GM23248 (cell line): Measurements from ENCODE around the gene VPS13D. TPM values are rescaled to one million over a fixed set of nuclear protein-coding genes. Genes with fewer than 3 reads are reported as not detected.

Experiments
- DNase-seq: peaks from one replicate; pipeline ENCODE4 v3.0.0-alpha.2; 2015
- H2AFZ ChIP-seq: fragments of 200-600 bp; sonication (generic); 2 replicates; pipeline ENCODE4 v1.6.1; 2016; ENCODE audit warnings: antibody characterized with exemption
- H3F3A ChIP-seq: fragments of 200-600 bp; sonication (generic); 2 replicates; pipeline ENCODE4 v1.6.1; 2016; ENCODE audit warnings: mild to moderate bottlenecking, antibody characterized with exemption, mixed run types; ENCODE audit not compliant: insufficient read depth
- H3K27ac ChIP-seq: fragments of 200-600 bp; sonication (generic); 2 replicates; pipeline ENCODE4 v1.5.1; 2016; ENCODE audit warnings: mild to moderate bottlenecking
- H3K27me3 ChIP-seq: fragments of 200-600 bp; sonication (generic); replicated peaks from 2 replicates; pipeline ENCODE4 v1.6.1; 2016; ENCODE audit warnings: mild to moderate bottlenecking; ENCODE audit not compliant: insufficient read depth
- H3K36me3 ChIP-seq: fragments of 200-600 bp; sonication (generic); 2 replicates; pipeline ENCODE4 v1.6.1; 2016; ENCODE audit warnings: low read depth, mild to moderate bottlenecking
- H3K4me1 ChIP-seq: fragments of 200-600 bp; sonication (generic); 2 replicates; pipeline ENCODE4 v1.6.1; 2016; ENCODE audit warnings: mild to moderate bottlenecking; ENCODE audit not compliant: insufficient read depth
- H3K4me2 ChIP-seq: fragments of 200-600 bp; sonication (generic); one replicate; pipeline ENCODE4 v1.6.1; 2016; ENCODE audit warnings: mild to moderate bottlenecking; ENCODE audit not compliant: unreplicated experiment
- H3K4me3 ChIP-seq: fragments of 200-600 bp; sonication (generic); 2 replicates; pipeline ENCODE4 v1.5.1; 2016; ENCODE audit warnings: mild to moderate bottlenecking
- H3K79me2 ChIP-seq: fragments of 200-600 bp; sonication (generic); 2 replicates; pipeline ENCODE4 v1.6.1; 2016; ENCODE audit warnings: mild to moderate bottlenecking; ENCODE audit not compliant: insufficient read depth
- H3K9ac ChIP-seq: fragments of 200-600 bp; sonication (generic); 2 replicates; pipeline ENCODE4 v1.6.1; 2016; ENCODE audit warnings: mild to moderate bottlenecking
- H3K9me2 ChIP-seq: fragments of 200-600 bp; sonication (generic); 2 replicates; pipeline ENCODE4 v1.6.1; 2016; ENCODE audit warnings: mixed run types, mild to moderate bottlenecking, moderate library complexity; ENCODE audit not compliant: insufficient read depth
- H3K9me3 ChIP-seq: fragments of 200-600 bp; sonication (generic); one replicate; pipeline ENCODE4 v1.6.1; 2017; ENCODE audit warnings: low read depth
- H4K20me1 ChIP-seq: fragments of 200-600 bp; sonication (generic); 2 replicates; pipeline ENCODE4 v1.6.0; 2016; ENCODE audit not compliant: insufficient read depth
- EZH2 ChIP-seq: fragments of 200-600 bp; sonication (generic); IDR thresholded peaks from 2 replicates; pipeline ENCODE4 v1.6.1; 2018; ENCODE audit warnings: antibody characterized with exemption, mild to moderate bottlenecking; ENCODE audit not compliant: insufficient read depth, poor library complexity, severe bottlenecking
- EZH2phosphoT487 ChIP-seq: fragments of 200-600 bp; sonication (generic); IDR thresholded peaks from 2 replicates; pipeline ENCODE4 v1.6.1; 2018; ENCODE audit warnings: antibody characterized with exemption, moderate library complexity, mild to moderate bottlenecking, low read depth; ENCODE audit not compliant: insufficient read depth
- WGBS, 2 experiments: methylation state at CpG; one replicate each; pipeline ENCODE4 v1.1.6; 2015 to 2017; ENCODE audit warnings: low lambda C conversion rate in 2 of 2, low coverage in 1 of 2; ENCODE audit errors: missing lambda C conversion rate in 2 of 2; 5-methylcytosine and 5-hydroxymethylcytosine counted together
- in situ Hi-C: fragments of 300-500 bp; cut with MboI; formaldehyde crosslinking; loops from 2 replicates; pipeline ENCODE4 v1.15.0; 2020
- polyA plus RNA-seq: library from polyadenylated mRNA; unstranded; fragments of >200 nt; fragmentation: Nextera tagmentation; extraction: Ambion mirVana; gene quantifications from 2 replicates; pipeline ENCODE4 v1.2.1, GENCODE V29; 2016
- total RNA-seq: library from RNA; depleted of rRNA; stranded (reverse); fragments of >200 nt; shearing (Covaris generic); gene quantifications from 2 replicates; pipeline ENCODE4 v1.2.3, GENCODE V29; 2014

The VPS13D gene
- total and polyA plus RNA-seq, 2 experiments from 2014 or later = 6.8 to 16.4 TPM

GRCh38 chr1:12475947-12476346 lies 246.1 kb downstream of the VPS13D start:
- Histone ChIP-seq H3K4me1 (peaks cover 37% of the 10 kb centered on the region), H3K9me2 (no peaks in the 10 kb centered on the region), H3K27me3 (no peaks in the 10 kb centered on the region), H3K36me3 (no peaks in the 10 kb centered on the region), H3K4me2 (no peak overlapping the region), H3F3A (peaks cover 26% of the 10 kb centered on the region), H3K79me2 (no peaks in the 10 kb centered on the region), H3K9me3 (no peaks in the 10 kb centered on the region), H4K20me1 (no peaks in the 10 kb centered on the region), H3K27ac (no peak overlapping the region), H2AFZ (no peak overlapping the region), H3K9ac (no peak overlapping the region), H3K4me3 (no peak overlapping the region)
- TF ChIP-seq EZH2phosphoT487 = no peak
- TF ChIP-seq EZH2 = no peak
- in situ Hi-C loops = no loop called here
- no peak for DNase-seq
- 93 to 94% methylated on average over 2 of the region's 2 CpGs for WGBS, 2 experiments

- H3K79me2 ChIP-seq = no peaks in the 10 kb centered on the region
- no peak overlapping the region for H3K4me3 ChIP-seq
- H3K9ac ChIP-seq = peak overlapping the region; percentile 40
- peaks cover 47% of the 10 kb centered on the region for H3K4me1 ChIP-seq
- H4K20me1 ChIP-seq = no peaks in the 10 kb centered on the region
- no peak overlapping the region for H2AFZ ChIP-seq
- in situ Hi-C loops = no loop called here
- H3K27ac ChIP-seq = peak overlapping the region; percentile 66; the same call in 1 of the 2 replicates
- WGBS, 2 experiments = 96 to 97% methylated on average over 5 of the region's 5 CpGs
- H3K27me3 ChIP-seq = no peaks in the 10 kb centered on the region
- peaks cover 33% of the 10 kb centered on the region for H3F3A ChIP-seq
- no peaks in the 10 kb centered on the region for H3K36me3 ChIP-seq
- no peaks in the 10 kb centered on the region for H3K9me3 ChIP-seq
- no peaks in the 10 kb centered on the region for H3K9me2 ChIP-seq
- no peak overlapping the region for H3K4me2 ChIP-seq
- no peak for DNase-seq
- no peak for TF ChIP-seq EZH2phosphoT487
Measured at GRCh38 chr1:12477314-12477713, 247.5 kb downstream of the VPS13D start.

GRCh38 chr1:12477936-12478611 lies 248.2 kb downstream of the VPS13D start:
- no peaks in the 10 kb centered on the region for H3K9me2 ChIP-seq
- in situ Hi-C loops = no loop called here
- H3K9ac ChIP-seq = peak overlapping the region; percentile 40
- H2AFZ ChIP-seq = 0 out of 2 replicates have a peak overlapping the region, but pooled peaks have one; percentile 4
- H3K27me3 ChIP-seq = no peaks in the 10 kb centered on the region
- no peaks in the 10 kb centered on the region for H4K20me1 ChIP-seq
- H3K4me3 ChIP-seq = no peak overlapping the region
- TF ChIP-seq EZH2phosphoT487 = peak; percentile 88
- TF ChIP-seq EZH2 = no peak
- 3 to 5% methylated on average over 19 of the region's 19 CpGs for WGBS, 2 experiments
- no peaks in the 10 kb centered on the region for H3K9me3 ChIP-seq
- H3K79me2 ChIP-seq = no peaks in the 10 kb centered on the region
- H3K4me1 ChIP-seq = peaks cover 47% of the 10 kb centered on the region
- H3K36me3 ChIP-seq = no peaks in the 10 kb centered on the region
- peak overlapping the region; percentile 66 for H3K27ac ChIP-seq
- H3F3A ChIP-seq = peaks cover 33% of the 10 kb centered on the region
- H3K4me2 ChIP-seq = peak overlapping the region; percentile 32
- peak; percentile 93 for DNase-seq

GRCh38 chr1:12478612-12478985 lies 248.8 kb downstream of the VPS13D start:
- no peaks in the 10 kb centered on the region for H3K9me2 ChIP-seq
- no peak overlapping the region for H2AFZ ChIP-seq
- H3K36me3 ChIP-seq = no peaks in the 10 kb centered on the region
- peaks cover 47% of the 10 kb centered on the region for H3K4me1 ChIP-seq
- H3K4me2 ChIP-seq = peak overlapping the region; percentile 32
- no peaks in the 10 kb centered on the region for H4K20me1 ChIP-seq
- in situ Hi-C loops = no loop called here
- H3K4me3 ChIP-seq = no peak overlapping the region
- H3K27ac ChIP-seq = peak overlapping the region; percentile 66
- no peak for DNase-seq
- no peaks in the 10 kb centered on the region for H3K9me3 ChIP-seq
- peaks cover 33% of the 10 kb centered on the region for H3F3A ChIP-seq
- H3K27me3 ChIP-seq = no peaks in the 10 kb centered on the region
- no peaks in the 10 kb centered on the region for H3K79me2 ChIP-seq
- H3K9ac ChIP-seq = peak overlapping the region; percentile 40; the same call in 1 of the 2 replicates
- 58 to 63% methylated on average over 11 of the region's 11 CpGs for WGBS, 2 experiments
- TF ChIP-seq EZH2 (no peak), EZH2phosphoT487 (no peak)

- Histone ChIP-seq H4K20me1 (no peaks in the 10 kb centered on the region), H3F3A (peaks cover 33% of the 10 kb centered on the region), H3K4me1 (peaks cover 47% of the 10 kb centered on the region), H3K4me3 (no peak overlapping the region), H3K9ac (no peak overlapping the region), H3K27me3 (no peaks in the 10 kb centered on the region), H3K4me2 (no peak overlapping the region), H3K27ac (no peak overlapping the region), H3K79me2 (no peaks in the 10 kb centered on the region), H3K9me3 (no peaks in the 10 kb centered on the region), H2AFZ (no peak overlapping the region), H3K36me3 (no peaks in the 10 kb centered on the region; the same call in 1 of the 2 replicates), H3K9me2 (no peaks in the 10 kb centered on the region)
- TF ChIP-seq EZH2phosphoT487 = no peak
- TF ChIP-seq EZH2 = no peak
- in situ Hi-C loops = no loop called here
- 98% methylated on average over 6 of the region's 6 CpGs for WGBS, 2 experiments
- DNase-seq = no peak
Measured at GRCh38 chr1:12479311-12479710, 249.5 kb downstream of the VPS13D start.
